Measurements from ENCODE around the gene PCDHGA9.

DNA sequence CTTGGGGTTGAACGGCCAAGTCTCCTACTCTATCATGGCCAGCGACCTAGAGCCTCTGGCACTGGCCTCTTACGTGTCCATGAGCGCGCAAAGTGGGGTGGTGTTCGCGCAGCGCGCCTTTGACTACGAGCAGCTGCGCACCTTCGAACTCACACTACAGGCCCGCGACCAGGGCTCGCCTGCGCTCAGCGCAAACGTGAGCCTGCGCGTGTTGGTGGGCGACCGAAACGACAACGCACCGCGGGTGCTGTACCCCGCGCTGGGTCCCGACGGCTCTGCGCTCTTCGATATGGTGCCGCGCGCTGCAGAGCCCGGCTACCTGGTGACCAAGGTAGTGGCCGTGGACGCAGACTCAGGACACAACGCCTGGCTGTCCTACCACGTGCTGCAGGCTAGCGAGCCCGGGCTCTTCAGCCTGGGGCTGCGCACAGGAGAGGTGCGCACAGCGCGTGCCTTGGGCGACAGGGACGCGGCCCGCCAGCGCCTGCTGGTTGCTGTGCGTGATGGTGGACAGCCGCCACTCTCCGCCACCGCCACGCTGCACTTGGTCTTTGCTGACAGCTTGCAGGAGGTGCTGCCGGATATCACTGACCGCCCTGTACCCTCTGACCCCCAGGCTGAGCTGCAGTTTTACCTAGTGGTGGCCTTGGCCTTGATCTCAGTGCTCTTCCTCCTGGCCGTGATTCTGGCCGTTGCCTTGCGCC is 2.9 kb upstream of the PCDHGA9 start:
- TF ChIP-seq EZH2 (IDR thresholded peaks at IDR 0.05; ENCODE audit: low read depth, low read length, severe bottlenecking), result no peak
- TF ChIP-seq, protein P1, sequence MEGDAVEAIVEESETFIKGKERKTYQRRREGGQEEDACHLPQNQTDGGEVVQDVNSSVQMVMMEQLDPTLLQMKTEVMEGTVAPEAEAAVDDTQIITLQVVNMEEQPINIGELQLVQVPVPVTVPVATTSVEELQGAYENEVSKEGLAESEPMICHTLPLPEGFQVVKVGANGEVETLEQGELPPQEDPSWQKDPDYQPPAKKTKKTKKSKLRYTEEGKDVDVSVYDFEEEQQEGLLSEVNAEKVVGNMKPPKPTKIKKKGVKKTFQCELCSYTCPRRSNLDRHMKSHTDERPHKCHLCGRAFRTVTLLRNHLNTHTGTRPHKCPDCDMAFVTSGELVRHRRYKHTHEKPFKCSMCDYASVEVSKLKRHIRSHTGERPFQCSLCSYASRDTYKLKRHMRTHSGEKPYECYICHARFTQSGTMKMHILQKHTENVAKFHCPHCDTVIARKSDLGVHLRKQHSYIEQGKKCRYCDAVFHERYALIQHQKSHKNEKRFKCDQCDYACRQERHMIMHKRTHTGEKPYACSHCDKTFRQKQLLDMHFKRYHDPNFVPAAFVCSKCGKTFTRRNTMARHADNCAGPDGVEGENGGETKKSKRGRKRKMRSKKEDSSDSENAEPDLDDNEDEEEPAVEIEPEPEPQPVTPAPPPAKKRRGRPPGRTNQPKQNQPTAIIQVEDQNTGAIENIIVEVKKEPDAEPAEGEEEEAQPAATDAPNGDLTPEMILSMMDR (IDR thresholded peaks at IDR 0.05; ENCODE audit: control extremely low read depth in 1 of 3, insufficient read depth in 1 of 3, low read depth in 1 of 3, low read length in 3 of 3), result no peak
- TF ChIP-seq KDM1A (IDR thresholded peaks at IDR 0.05; ENCODE audit: borderline replicate concordance, low read length), result no peak
- no peak for TF ChIP-seq FOSL1 (IDR thresholded peaks at IDR 0.05; ENCODE audit: insufficient read depth, low read depth, low read length)
- no peak for TF ChIP-seq POLR2AphosphoS5 (IDR thresholded peaks at IDR 0.05; ENCODE audit: low read depth, low read length)
- TF ChIP-seq, protein P2, sequence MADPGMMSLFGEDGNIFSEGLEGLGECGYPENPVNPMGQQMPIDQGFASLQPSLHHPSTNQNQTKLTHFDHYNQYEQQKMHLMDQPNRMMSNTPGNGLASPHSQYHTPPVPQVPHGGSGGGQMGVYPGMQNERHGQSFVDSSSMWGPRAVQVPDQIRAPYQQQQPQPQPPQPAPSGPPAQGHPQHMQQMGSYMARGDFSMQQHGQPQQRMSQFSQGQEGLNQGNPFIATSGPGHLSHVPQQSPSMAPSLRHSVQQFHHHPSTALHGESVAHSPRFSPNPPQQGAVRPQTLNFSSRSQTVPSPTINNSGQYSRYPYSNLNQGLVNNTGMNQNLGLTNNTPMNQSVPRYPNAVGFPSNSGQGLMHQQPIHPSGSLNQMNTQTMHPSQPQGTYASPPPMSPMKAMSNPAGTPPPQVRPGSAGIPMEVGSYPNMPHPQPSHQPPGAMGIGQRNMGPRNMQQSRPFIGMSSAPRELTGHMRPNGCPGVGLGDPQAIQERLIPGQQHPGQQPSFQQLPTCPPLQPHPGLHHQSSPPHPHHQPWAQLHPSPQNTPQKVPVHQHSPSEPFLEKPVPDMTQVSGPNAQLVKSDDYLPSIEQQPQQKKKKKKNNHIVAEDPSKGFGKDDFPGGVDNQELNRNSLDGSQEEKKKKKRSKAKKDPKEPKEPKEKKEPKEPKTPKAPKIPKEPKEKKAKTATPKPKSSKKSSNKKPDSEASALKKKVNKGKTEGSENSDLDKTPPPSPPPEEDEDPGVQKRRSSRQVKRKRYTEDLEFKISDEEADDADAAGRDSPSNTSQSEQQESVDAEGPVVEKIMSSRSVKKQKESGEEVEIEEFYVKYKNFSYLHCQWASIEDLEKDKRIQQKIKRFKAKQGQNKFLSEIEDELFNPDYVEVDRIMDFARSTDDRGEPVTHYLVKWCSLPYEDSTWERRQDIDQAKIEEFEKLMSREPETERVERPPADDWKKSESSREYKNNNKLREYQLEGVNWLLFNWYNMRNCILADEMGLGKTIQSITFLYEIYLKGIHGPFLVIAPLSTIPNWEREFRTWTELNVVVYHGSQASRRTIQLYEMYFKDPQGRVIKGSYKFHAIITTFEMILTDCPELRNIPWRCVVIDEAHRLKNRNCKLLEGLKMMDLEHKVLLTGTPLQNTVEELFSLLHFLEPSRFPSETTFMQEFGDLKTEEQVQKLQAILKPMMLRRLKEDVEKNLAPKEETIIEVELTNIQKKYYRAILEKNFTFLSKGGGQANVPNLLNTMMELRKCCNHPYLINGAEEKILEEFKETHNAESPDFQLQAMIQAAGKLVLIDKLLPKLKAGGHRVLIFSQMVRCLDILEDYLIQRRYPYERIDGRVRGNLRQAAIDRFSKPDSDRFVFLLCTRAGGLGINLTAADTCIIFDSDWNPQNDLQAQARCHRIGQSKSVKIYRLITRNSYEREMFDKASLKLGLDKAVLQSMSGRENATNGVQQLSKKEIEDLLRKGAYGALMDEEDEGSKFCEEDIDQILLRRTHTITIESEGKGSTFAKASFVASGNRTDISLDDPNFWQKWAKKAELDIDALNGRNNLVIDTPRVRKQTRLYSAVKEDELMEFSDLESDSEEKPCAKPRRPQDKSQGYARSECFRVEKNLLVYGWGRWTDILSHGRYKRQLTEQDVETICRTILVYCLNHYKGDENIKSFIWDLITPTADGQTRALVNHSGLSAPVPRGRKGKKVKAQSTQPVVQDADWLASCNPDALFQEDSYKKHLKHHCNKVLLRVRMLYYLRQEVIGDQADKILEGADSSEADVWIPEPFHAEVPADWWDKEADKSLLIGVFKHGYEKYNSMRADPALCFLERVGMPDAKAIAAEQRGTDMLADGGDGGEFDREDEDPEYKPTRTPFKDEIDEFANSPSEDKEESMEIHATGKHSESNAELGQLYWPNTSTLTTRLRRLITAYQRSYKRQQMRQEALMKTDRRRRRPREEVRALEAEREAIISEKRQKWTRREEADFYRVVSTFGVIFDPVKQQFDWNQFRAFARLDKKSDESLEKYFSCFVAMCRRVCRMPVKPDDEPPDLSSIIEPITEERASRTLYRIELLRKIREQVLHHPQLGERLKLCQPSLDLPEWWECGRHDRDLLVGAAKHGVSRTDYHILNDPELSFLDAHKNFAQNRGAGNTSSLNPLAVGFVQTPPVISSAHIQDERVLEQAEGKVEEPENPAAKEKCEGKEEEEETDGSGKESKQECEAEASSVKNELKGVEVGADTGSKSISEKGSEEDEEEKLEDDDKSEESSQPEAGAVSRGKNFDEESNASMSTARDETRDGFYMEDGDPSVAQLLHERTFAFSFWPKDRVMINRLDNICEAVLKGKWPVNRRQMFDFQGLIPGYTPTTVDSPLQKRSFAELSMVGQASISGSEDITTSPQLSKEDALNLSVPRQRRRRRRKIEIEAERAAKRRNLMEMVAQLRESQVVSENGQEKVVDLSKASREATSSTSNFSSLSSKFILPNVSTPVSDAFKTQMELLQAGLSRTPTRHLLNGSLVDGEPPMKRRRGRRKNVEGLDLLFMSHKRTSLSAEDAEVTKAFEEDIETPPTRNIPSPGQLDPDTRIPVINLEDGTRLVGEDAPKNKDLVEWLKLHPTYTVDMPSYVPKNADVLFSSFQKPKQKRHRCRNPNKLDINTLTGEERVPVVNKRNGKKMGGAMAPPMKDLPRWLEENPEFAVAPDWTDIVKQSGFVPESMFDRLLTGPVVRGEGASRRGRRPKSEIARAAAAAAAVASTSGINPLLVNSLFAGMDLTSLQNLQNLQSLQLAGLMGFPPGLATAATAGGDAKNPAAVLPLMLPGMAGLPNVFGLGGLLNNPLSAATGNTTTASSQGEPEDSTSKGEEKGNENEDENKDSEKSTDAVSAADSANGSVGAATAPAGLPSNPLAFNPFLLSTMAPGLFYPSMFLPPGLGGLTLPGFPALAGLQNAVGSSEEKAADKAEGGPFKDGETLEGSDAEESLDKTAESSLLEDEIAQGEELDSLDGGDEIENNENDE (IDR thresholded peaks at IDR 0.05; ENCODE audit: insufficient replicate concordance, low read length), result no peak
- TF ChIP-seq, protein P3, sequence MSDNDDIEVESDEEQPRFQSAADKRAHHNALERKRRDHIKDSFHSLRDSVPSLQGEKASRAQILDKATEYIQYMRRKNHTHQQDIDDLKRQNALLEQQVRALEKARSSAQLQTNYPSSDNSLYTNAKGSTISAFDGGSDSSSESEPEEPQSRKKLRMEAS (IDR thresholded peaks at IDR 0.05), result no peak
- no peak for TF ChIP-seq SIN3A (conservative IDR thresholded peaks at IDR 0.05 in 1 of 2, IDR thresholded peaks at IDR 0.05 in 1 of 2; ENCODE audit: low read depth in 1 of 2, low read length in 2 of 2)
- no peak for TF ChIP-seq RAD21 (IDR thresholded peaks at IDR 0.05 in 1 of 2, conservative IDR thresholded peaks at IDR 0.05 in 1 of 2; ENCODE audit: low read depth in 2 of 2, low read length in 2 of 2)

Measured in H1 (cell line).